H1 (cell line): Measurements from ENCODE around the gene ZDHHC17. TPM values are rescaled to one million over a fixed set of nuclear protein-coding genes. Genes with fewer than 3 reads are reported as not detected.

ENCODE experiments used
- CTCF ChIA-PET: fragments of 300-600 bp; sonication (Branson Sonifier 250); formaldehyde crosslinking; loops from one replicate; lab custom pipeline; 2021; ENCODE audit not compliant: partially characterized antibody; lab: Charles Lee
- POLR2A ChIA-PET: fragments of 300-600 bp; sonication (Branson Sonifier 250); formaldehyde crosslinking; loops from one replicate; lab custom pipeline; 2021; ENCODE audit warnings: inconsistent platforms; ENCODE audit not compliant: partially characterized antibody; lab: Charles Lee
- DNase-seq, 2 experiments: peaks; one replicate each; pipeline versions ENCODE4 v3.0.0 to v3.0.0-alpha.2; 2010 to 2022; ENCODE audit warnings: low spot score in 2 of 2, low read depth in 1 of 2, mixed read lengths in 1 of 2
- FAIRE-seq: peaks from 2 replicates; lab custom pipeline; 2011; peaks lifted over from hg19 to GRCh38; lab: Jason Lieb, UNC
- H2AFZ ChIP-seq: 2 replicates; pipeline ENCODE4 v1.8.1; 2012; ENCODE audit warnings: low read length, inconsistent platforms
- H2AK5ac ChIP-seq: 2 replicates; pipeline ENCODE4 v1.6.1; 2013; ENCODE audit warnings: low read depth, low read length
- H2BK120ac ChIP-seq: replicated peaks from 2 replicates; pipeline ENCODE3; 2013; ENCODE audit warnings: low read depth, low read length, inconsistent platforms
- H2BK12ac ChIP-seq: 2 replicates; pipeline ENCODE4 v1.6.1; 2013; ENCODE audit warnings: low read depth, low read length
- H2BK15ac ChIP-seq: 2 replicates; pipeline ENCODE4 v1.6.1; 2013; ENCODE audit warnings: low read length
- H2BK20ac ChIP-seq: 2 replicates; pipeline ENCODE4 v1.6.1; 2013; ENCODE audit warnings: low read length
- H2BK5ac ChIP-seq: 2 replicates; pipeline ENCODE4 v1.6.1; 2013; ENCODE audit warnings: low read depth, low read length
- H3K14ac ChIP-seq: 2 replicates; pipeline ENCODE4 v1.6.1; 2013; ENCODE audit warnings: inconsistent platforms; ENCODE audit not compliant: insufficient read length
- H3K18ac ChIP-seq: 2 replicates; pipeline ENCODE4 v1.6.1; 2013; ENCODE audit warnings: low read length; ENCODE audit errors: extremely low read depth
- H3K23ac ChIP-seq: 2 replicates; pipeline ENCODE4 v1.6.1; 2013; ENCODE audit warnings: inconsistent platforms; ENCODE audit not compliant: insufficient read length
- H3K23me2 ChIP-seq: 2 replicates; pipeline ENCODE4 v1.6.1; 2013; ENCODE audit warnings: low read depth, low read length
- H3K27ac ChIP-seq: 2 replicates; pipeline ENCODE4 v1.6.1; 2011; ENCODE audit warnings: low read depth, low read length, inconsistent platforms
- H3K27me3 ChIP-seq, 4 experiments: replicated peaks in 1 of 4; 1 replicate in 1 of 4; 2 replicates in 3 of 4; pipeline versions ENCODE4 v1.6.1 to v1.8.1; 2011 to 2013; ENCODE audit warnings: low read length in 3 of 4, mild to moderate bottlenecking in 3 of 4, inconsistent platforms in 2 of 4, mixed read lengths in 2 of 4, moderate library complexity in 1 of 4; ENCODE audit not compliant: control insufficient read depth in 3 of 4, insufficient read depth in 3 of 4; ENCODE audit errors: extremely low read depth in 1 of 4
- H3K36me3 ChIP-seq, 4 experiments: 2 replicates each; pipeline versions ENCODE4 v1.6.1 to v1.8.1; 2011 to 2013; ENCODE audit warnings: mild to moderate bottlenecking in 4 of 4, low read length in 3 of 4, moderate library complexity in 2 of 4, control low read depth in 1 of 4, inconsistent platforms in 1 of 4; ENCODE audit not compliant: insufficient read depth in 4 of 4, control insufficient read depth in 2 of 4
- H3K4ac ChIP-seq: replicated peaks from 2 replicates; pipeline ENCODE3; 2013; ENCODE audit warnings: low read length, low read depth, mixed read lengths, inconsistent platforms; ENCODE audit not compliant: insufficient read length
- H3K4me1 ChIP-seq, 4 experiments: replicated peaks in 1 of 4; 1 replicate in 1 of 4; 2 replicates in 3 of 4; pipeline versions ENCODE4 v1.6.1 to v1.8.1; 2011 to 2013; ENCODE audit warnings: low read length in 3 of 4, inconsistent platforms in 2 of 4, mixed read lengths in 1 of 4; ENCODE audit not compliant: insufficient read depth in 4 of 4, control insufficient read depth in 3 of 4
- H3K4me2 ChIP-seq, 2 experiments: 2 replicates each; pipeline versions ENCODE4 v1.6.1 to v1.8.1; 2011 to 2013; ENCODE audit warnings: low read depth in 2 of 2, low read length in 2 of 2, control low read depth in 1 of 2, inconsistent platforms in 1 of 2, mild to moderate bottlenecking in 1 of 2; ENCODE audit not compliant: insufficient read depth in 1 of 2
- H3K4me3 ChIP-seq, 4 experiments: fragments of 200-600, 300-600 bp in 1 of 4; sonication (generic), shearing (Covaris generic), sonication (Bioruptor Twin) in 1 of 4; 2 replicates each; pipeline versions ENCODE4 v1.5.1 to v1.8.1; 2011 to 2016; ENCODE audit warnings: low read length in 4 of 4, low read depth in 3 of 4, control low read depth in 2 of 4, inconsistent platforms in 2 of 4, mild to moderate bottlenecking in 2 of 4, mixed read lengths in 1 of 4, moderate library complexity in 1 of 4; ENCODE audit not compliant: insufficient read depth in 2 of 4; ENCODE audit errors: extremely low read depth in 1 of 4
- H3K56ac ChIP-seq: replicated peaks from 2 replicates; pipeline ENCODE3; 2013; ENCODE audit warnings: low read depth, mild to moderate bottlenecking, mixed read lengths, low read length, inconsistent platforms; ENCODE audit not compliant: insufficient read length
- H3K79me1 ChIP-seq: 2 replicates; pipeline ENCODE4 v1.6.1; 2013; ENCODE audit warnings: low read depth, low read length, control low read depth
- H3K79me2 ChIP-seq, 2 experiments: 2 replicates each; pipeline versions ENCODE4 v1.6.1 to v1.8.1; 2012 to 2013; ENCODE audit warnings: low read length in 2 of 2, mild to moderate bottlenecking in 2 of 2, inconsistent platforms in 1 of 2; ENCODE audit not compliant: insufficient read depth in 2 of 2, control insufficient read depth in 1 of 2
- H3K9ac ChIP-seq, 4 experiments: replicated peaks in 1 of 4; 1 replicate in 1 of 4; 2 replicates in 3 of 4; pipeline versions ENCODE4 v1.6.1 to v1.8.1; 2011 to 2013; ENCODE audit warnings: low read depth in 3 of 4, low read length in 3 of 4, control low read depth in 2 of 4, mild to moderate bottlenecking in 2 of 4, moderate library complexity in 2 of 4, inconsistent platforms in 1 of 4; ENCODE audit errors: extremely low read depth in 1 of 4
- H3K9me3 ChIP-seq, 2 experiments: 2 replicates each; pipeline versions ENCODE4 v1.6.1 to v1.8.1; 2012 to 2013; ENCODE audit warnings: mild to moderate bottlenecking in 2 of 2, moderate library complexity in 2 of 2, control low read depth in 1 of 2, inconsistent platforms in 1 of 2, low read depth in 1 of 2, low read length in 1 of 2, mixed read lengths in 1 of 2; ENCODE audit not compliant: insufficient read depth in 2 of 2
- H4K20me1 ChIP-seq, 2 experiments: replicated peaks in 1 of 2; 2 replicates each; pipeline versions ENCODE3 to v1.8.1; 2011 to 2013; ENCODE audit warnings: inconsistent platforms in 2 of 2, low read length in 2 of 2, mild to moderate bottlenecking in 1 of 2; ENCODE audit not compliant: insufficient read depth in 2 of 2, control insufficient read depth in 1 of 2
- H4K5ac ChIP-seq: 2 replicates; pipeline ENCODE4 v1.6.1; 2013; ENCODE audit warnings: low read length, low read depth, mixed read lengths, inconsistent platforms; ENCODE audit not compliant: insufficient read length
- H4K8ac ChIP-seq: 2 replicates; pipeline ENCODE4 v1.8.0; 2013; ENCODE audit warnings: mild to moderate bottlenecking, moderate library complexity, low read length, inconsistent platforms; ENCODE audit not compliant: insufficient read depth; ENCODE audit errors: extremely low read depth
- H4K91ac ChIP-seq: replicated peaks from 2 replicates; pipeline ENCODE3; 2013; ENCODE audit warnings: low read length, mixed read lengths, inconsistent platforms; ENCODE audit not compliant: insufficient read length
- BCL11A ChIP-seq, 2 experiments: IDR thresholded peaks; one replicate each; pipeline ENCODE4 v1.6.1; 2011; ENCODE audit warnings: low read depth in 2 of 2, low read length in 2 of 2, mild to moderate bottlenecking in 2 of 2
- CBX5 ChIP-seq: fragments of 300-800, 300-1000 bp; sonication (generic); IDR thresholded peaks from 2 replicates; pipeline ENCODE4 v1.7.1; 2016; ENCODE audit warnings: antibody characterized with exemption, low read length, low read depth
- CHD2 ChIP-seq: IDR thresholded peaks from 2 replicates; pipeline ENCODE4 v1.6.1; 2012; ENCODE audit warnings: low read length, improper control_type of control experiment
- E2F6 ChIP-seq: IDR thresholded peaks from 2 replicates; pipeline ENCODE4 v1.6.1; 2012; ENCODE audit warnings: inconsistent platforms
- EZH2 ChIP-seq: fragments of 200-600 bp; sonication (generic); IDR thresholded peaks from 2 replicates; pipeline ENCODE4 v1.7.1; 2012; ENCODE audit warnings: low read depth, mild to moderate bottlenecking, moderate library complexity, low read length, inconsistent platforms; ENCODE audit not compliant: severe bottlenecking
- GABPA ChIP-seq: IDR thresholded peaks from 2 replicates; pipeline ENCODE4 v1.6.1; 2011; ENCODE audit warnings: mild to moderate bottlenecking, low read length, moderate library complexity, borderline replicate concordance; ENCODE audit not compliant: insufficient read depth
- JUND ChIP-seq: IDR thresholded peaks from 2 replicates; pipeline ENCODE4 v1.6.1; 2011; ENCODE audit warnings: mild to moderate bottlenecking, improper control_type of control experiment, low read length
- SIRT6 ChIP-seq: IDR thresholded peaks from one replicate; pipeline ENCODE4 v1.7.1; 2012; ENCODE audit warnings: low read length, inconsistent platforms
- SP1 ChIP-seq: IDR thresholded peaks from 2 replicates; pipeline ENCODE4 v1.6.1; 2011; ENCODE audit warnings: low read depth, low read length
- WGBS, 2 experiments: shearing (Covaris generic) in 1 of 2; methylation state at CpG; one replicate each; pipeline versions ENCODE4 v1.1.6 to v1.1.7; 2013 to 2015; ENCODE audit warnings: low lambda C conversion rate in 2 of 2, mixed read lengths in 2 of 2, inconsistent platforms in 1 of 2, low coverage in 1 of 2, missing lambda C conversion rate in 1 of 2; ENCODE audit not compliant: insufficient replicate concordance in 2 of 2, insufficient coverage in 1 of 2, insufficient read length in 1 of 2; ENCODE audit errors: extremely low coverage in 1 of 2, missing lambda C conversion rate in 1 of 2; 5-methylcytosine and 5-hydroxymethylcytosine counted together
- polyA plus RNA-seq, 7 experiments: library from polyadenylated mRNA; depleted of rRNA in 3 of 7; stranded (reverse) in 5 of 7; unstranded in 2 of 7; fragments of >200 nt in 5 of 7; fragments of 200-250 nt in 2 of 7; gene quantifications; 1 replicate in 5 of 7; 2 replicates in 1 of 7; 4 replicates in 1 of 7; pipeline versions ENCODE4 v1.2.1 to v1.2.3, GENCODE V29; 2011 to 2013; ENCODE audit warnings: missing spikeins in 2 of 7, mixed read lengths in 2 of 7
- total RNA-seq: library from RNA; stranded (reverse); fragmentation: NEBNext Ultra II Directional; extraction: Animal tissue kit (Norgen Biotek cat#: 25700); gene quantifications from 2 replicates; pipeline ENCODE4 v1.2.1, GENCODE V29; 2021

Gene ZDHHC17
- total and polyA plus RNA-seq, 2 of the 8 experiments (the other 6 are each of a cell fraction or from before 2014, with no cell fraction given): 27.6 to 28.9 TPM

- Histone ChIP-seq H4K5ac (no peak overlapping the region), H3K79me1 (no peaks in the 10 kb centered on the region), H3K23ac (no peak overlapping the region), H4K20me1 (no peaks in the 10 kb centered on the region), H3K9ac (no peak overlapping the region), H2BK5ac (no peak overlapping the region), H3K4me2 (no peak overlapping the region), H3K23me2 (no peaks in the 10 kb centered on the region), H2AFZ (no peak overlapping the region), H3K27ac (no peak overlapping the region), H4K8ac (no peak overlapping the region), H3K4me1 (no peaks in the 10 kb centered on the region), H3K18ac (no peak overlapping the region), H3K4ac (no peak overlapping the region), H3K4me3 (no peak overlapping the region), H2BK120ac (no peak overlapping the region), H4K91ac (no peak overlapping the region), H3K27me3 (no peaks in the 10 kb centered on the region), H3K9me3 (no peaks in the 10 kb centered on the region), H2AK5ac (no peak overlapping the region), H3K36me3 (peaks cover 0 to 48% (median 7%) of the 10 kb centered on the region in 4 experiments; a peak in 7 of 8 replicates), H2BK12ac (no peak overlapping the region), H2BK15ac (no peak overlapping the region), H3K56ac (no peak overlapping the region), H3K14ac (no peak overlapping the region), H2BK20ac (no peak overlapping the region), H3K79me2 (no peaks in the 10 kb centered on the region)
- TF ChIP-seq BCL11A (IDR thresholded peaks at IDR 0.05; ENCODE audit: low read depth in 2 of 2, low read length in 2 of 2) (no peak), CBX5 (no peak), JUND (no peak), E2F6 (no peak), CHD2 (no peak), EZH2 (no peak), SIRT6 (no peak), GABPA (no peak), SP1 (no peak)
- DNase-seq: no peak
- CTCF ChIA-PET: no interaction called here
- no peak for FAIRE-seq
- 96% methylated on average over 2 of the region's 2 CpGs; no CpG with 5 or more reads in 1 of the 2 experiments for WGBS, 2 experiments
- POLR2A ChIA-PET: no interaction called here
Observed at GRCh38 chr12:76847260-76847659, 83.3 kb downstream of the ZDHHC17 start.
